Astrocyte of the hippocampus (primary cell): Measurements from ENCODE around the gene ABCF1.

Experiments used
- DNase-seq: peaks from one replicate; pipeline ENCODE4 v3.0.0; 2011; ENCODE audit warnings: low read depth, low spot score

Gene ABCF1

GRCh38 chr6:30557683-30557981 lies 13.6 kb upstream of the ABCF1 start:
- no peak for DNase-seq

DNA sequence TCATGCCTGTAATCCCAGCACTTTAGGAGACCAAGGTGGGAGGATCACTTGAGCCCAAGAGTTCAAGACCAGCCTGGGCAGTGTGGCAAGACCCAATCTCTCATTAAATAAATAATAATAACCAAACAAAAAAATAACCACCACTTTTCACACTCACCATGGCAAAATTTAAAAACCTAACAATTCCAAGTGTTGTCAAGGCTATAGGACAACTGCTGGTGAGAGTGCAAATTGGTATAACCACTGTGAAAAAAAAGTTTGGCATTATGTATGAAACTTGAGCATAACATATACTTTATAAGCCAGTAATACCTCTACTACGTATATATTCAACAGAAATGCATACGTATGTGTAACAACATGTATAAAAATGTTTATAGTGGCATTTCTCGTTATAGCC lies 10.3 kb upstream of the ABCF1 start:
- no peak for DNase-seq

DNA sequence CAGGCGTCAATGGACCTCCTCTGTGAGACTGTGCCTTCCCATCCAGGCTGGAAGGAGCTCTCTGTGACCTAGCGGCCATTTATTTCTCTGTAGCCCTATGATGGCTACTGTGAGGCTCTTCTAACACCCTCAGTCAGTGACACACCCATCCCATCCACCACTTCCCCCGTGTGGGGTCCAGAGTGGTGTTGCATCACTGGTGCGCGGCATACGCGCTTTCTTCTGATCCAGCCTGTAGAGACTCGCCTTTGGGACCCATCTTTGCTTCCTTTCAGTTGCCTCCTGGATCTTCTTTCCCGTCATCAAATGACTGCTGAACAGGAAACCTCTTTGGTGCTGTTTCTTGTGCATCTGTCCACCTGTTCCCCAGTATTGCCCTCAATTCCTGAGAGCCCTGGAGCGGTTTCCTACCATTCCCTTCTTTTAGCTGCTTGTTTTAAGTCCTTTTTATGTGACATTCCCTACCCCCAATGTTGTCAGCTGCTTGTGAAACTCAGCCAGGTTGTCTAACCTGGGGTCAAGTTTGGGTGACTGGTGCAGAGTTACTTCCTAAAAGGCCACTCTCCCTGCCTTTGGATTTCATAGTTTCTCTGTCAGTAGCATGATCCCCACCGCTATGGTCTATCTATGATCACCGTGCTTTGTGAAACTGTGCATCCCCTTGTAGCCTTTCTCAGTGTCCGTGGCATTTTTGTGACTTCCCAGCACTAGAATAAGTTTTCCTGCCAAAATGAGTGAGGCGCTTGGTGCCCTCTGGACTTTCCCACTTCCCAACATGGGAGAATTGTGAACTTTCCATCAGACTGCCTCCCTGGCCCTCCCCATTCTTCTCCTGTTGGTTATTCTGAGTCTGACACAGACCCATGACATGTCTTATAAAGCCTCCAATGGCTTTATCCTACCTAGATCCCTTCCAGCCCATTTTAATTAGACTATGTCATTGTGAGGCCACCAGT lies 8.5 kb upstream of the ABCF1 start:
- DNase-seq = no peak

GRCh38 chr6:30564114-30564513 lies 7.1 kb upstream of the ABCF1 start:
- DNase-seq = no peak

DNA sequence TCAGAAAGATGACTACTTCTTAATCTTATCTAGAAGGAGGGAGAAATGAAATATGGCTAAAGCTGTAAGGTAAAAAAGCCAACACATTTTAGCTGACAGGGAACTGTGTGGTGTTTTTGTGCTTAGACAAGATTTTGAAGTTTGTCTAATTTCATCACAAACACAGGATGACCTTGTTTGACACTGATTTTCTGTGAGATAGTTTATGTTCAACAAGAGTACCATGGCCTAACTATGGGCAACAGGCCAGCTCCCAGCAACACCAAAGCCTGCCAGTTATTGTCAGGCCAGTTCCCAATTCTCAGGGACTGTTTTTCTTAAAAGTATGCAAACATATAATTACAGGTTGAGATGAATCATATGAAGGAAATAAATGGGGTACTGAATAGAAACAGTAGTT lies 5.5 kb upstream of the ABCF1 start:
- no peak for DNase-seq

GRCh38 chr6:30568245-30568644 lies 3.0 kb upstream of the ABCF1 start:
- no peak for DNase-seq

- DNase-seq = no peak
Observed at GRCh38 chr6:30570263-30570662, 979 bp upstream of the ABCF1 start.

- no peak for DNase-seq
Observed at GRCh38 chr6:30570740-30571074, 535 bp upstream of the ABCF1 start.

- DNase-seq = no peak
Observed at GRCh38 chr6:30571762-30572082, 480 bp downstream of the ABCF1 start.

DNA sequence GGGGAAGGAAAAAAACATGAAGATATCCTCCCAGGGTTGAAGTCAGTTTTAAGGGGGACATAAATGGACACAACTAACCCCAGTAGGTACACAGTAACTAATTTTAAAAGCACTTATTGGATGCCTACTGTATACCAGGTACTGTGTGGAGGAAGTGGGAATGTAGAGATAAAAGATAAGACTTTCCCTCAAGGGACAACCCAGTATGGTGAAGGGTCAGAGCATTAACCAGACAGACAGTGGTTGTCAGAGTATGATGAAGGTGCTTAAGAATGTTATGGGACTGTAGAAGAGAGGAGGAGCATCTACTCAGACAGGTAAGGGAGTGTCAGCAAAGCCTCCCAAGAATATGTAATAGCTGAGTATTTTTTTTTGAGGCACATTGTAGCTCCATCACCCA lies 906 bp downstream of the ABCF1 start:
- DNase-seq = no peak

DNA sequence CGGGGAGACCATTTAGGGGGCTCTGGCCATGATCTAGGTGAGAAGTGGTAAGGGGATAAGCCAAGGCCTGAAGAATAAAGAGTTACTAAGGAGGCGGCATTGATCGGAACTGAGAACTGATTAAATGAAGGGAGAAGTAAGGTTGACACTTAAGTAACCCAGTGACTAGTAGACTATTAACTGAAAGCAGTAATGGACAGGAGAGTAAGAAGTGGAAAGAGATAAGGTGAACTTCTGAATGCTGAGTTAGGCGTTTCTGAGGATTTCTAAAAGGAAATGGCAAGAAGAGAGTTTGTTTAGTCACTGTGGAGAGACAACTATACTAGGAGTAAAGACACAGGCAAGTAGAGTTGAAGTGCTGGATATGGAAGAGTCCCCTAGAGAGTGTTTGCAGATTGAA lies 1.9 kb downstream of the ABCF1 start:
- DNase-seq = no peak

- no peak for DNase-seq
Observed at GRCh38 chr6:30578051-30578450, 6.8 kb downstream of the ABCF1 start.

- DNase-seq = no peak
Observed at GRCh38 chr6:30583921-30584320, 12.7 kb downstream of the ABCF1 start.

GRCh38 chr6:30589754-30590358 lies 18.6 kb downstream of the ABCF1 start:
- DNase-seq = no peak

DNA sequence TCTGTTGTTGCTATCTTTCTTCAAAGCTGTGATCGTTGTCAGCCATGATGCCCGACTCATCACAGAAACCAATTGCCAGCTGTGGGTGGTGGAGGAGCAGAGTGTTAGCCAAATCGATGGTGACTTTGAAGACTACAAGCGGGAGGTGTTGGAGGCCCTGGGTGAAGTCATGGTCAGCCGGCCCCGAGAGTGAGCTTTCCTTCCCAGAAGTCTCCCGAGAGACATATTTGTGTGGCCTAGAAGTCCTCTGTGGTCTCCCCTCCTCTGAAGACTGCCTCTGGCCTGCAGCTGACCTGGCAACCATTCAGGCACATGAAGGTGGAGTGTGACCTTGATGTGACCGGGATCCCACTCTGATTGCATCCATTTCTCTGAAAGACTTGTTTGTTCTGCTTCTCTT lies 19.3 kb downstream of the ABCF1 start:
- DNase-seq = no peak

GRCh38 chr6:30591008-30591407 lies 19.8 kb downstream of the ABCF1 start:
- DNase-seq = peak; percentile 31

- no peak for DNase-seq
Observed at GRCh38 chr6:30592287-30592686, 21.0 kb downstream of the ABCF1 start.

DNA sequence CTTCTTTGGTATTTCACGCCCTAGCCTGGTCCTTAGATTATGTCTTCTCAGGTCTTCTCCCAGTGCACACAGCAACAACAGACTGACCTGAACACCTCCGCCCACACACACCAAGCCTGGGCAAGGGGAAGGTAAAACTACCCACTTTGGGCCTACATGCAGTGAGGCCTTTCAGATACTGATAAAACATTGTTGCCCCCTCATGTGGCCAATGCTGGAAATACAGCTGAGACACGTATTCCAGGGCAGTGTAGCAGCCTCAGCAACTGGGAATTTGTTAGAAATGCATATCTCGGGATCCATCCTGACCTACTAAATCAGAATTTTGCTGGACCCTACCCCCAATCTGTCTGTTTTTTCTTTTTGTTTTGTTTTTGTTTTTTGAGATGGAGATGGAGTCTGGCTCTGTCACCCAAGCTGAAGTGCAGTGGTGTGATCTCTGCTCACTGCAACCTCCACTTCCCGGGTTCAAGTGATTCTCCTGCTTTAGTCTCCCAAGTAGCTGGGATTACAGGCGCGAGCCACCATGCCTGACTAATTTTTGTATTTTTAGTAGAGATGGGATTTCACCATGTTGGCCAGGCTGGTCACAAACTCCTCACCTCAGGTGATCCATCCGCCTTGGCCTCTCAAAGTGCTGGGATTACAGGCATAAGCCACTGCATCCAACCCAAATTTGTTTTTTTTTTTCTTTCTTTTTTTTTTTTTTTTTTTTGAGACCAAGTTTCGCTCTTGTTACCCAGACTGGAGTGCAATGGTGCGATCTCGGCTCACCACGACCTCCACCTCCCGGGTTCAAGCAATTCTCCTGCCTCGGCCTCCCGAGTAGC lies 26.3 kb downstream of the ABCF1 start:
- DNase-seq = peak; percentile 87

GRCh38 chr6:30598912-30599624 lies 27.8 kb downstream of the ABCF1 start:
- DNase-seq = no peak

GRCh38 chr6:30599625-30600324 lies 28.5 kb downstream of the ABCF1 start:
- no peak for DNase-seq

GRCh38 chr6:30600451-30600961 lies 29.3 kb downstream of the ABCF1 start:
- DNase-seq = no peak
